AG10803 (cell line): ENCODE data around the gene ARMCX6.

ENCODE experiments used
- DNase-seq: peaks from one replicate; pipeline ENCODE4 v3.0.0; 2010; ENCODE audit warnings: low read depth
- H3K4me3 ChIP-seq: 2 replicates; pipeline ENCODE4 v1.5.1; 2011; ENCODE audit warnings: mild to moderate bottlenecking, low read length, control low read depth
- TF ChIP-seq, protein P1 (sequence below): conservative IDR thresholded peaks from 2 replicates; pipeline ENCODE4 v1.5.1; 2011; ENCODE audit warnings: mild to moderate bottlenecking, low read length, control low read depth, inconsistent platforms

The ARMCX6 gene

DNA sequence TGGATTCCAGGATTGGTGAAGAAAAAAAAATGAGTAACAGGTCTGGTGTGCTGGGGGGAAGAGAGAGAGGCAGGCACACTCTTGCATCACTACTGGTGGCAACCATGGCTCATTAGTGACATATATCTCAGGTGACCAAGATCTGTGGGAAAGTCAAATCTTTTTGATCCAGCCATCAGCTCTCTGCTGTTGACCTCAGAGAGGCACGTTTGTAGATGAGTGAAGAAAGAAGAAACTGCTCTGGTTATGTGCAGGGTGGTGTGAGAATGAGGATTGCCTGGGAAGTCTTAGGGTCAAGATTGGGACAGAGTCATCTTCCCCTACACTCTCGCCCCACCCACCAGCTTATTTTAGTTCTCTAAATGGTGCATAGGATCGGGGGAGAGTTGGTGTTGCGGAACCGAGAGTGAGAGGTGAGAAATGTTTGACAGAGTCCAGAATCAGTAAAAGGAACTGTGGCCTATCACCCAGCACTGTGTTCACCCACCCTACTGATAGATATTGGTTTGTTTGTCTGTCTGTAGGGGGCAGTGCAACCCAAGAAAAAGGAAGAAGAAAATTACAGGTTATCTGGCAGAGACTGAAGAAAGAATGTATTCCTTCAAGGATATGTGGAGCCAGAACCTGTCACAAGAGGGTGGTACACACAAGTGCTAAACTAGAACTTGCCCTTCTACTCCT is 21.9 kb downstream of the ARMCX6 start:
- TF ChIP-seq, protein P1, sequence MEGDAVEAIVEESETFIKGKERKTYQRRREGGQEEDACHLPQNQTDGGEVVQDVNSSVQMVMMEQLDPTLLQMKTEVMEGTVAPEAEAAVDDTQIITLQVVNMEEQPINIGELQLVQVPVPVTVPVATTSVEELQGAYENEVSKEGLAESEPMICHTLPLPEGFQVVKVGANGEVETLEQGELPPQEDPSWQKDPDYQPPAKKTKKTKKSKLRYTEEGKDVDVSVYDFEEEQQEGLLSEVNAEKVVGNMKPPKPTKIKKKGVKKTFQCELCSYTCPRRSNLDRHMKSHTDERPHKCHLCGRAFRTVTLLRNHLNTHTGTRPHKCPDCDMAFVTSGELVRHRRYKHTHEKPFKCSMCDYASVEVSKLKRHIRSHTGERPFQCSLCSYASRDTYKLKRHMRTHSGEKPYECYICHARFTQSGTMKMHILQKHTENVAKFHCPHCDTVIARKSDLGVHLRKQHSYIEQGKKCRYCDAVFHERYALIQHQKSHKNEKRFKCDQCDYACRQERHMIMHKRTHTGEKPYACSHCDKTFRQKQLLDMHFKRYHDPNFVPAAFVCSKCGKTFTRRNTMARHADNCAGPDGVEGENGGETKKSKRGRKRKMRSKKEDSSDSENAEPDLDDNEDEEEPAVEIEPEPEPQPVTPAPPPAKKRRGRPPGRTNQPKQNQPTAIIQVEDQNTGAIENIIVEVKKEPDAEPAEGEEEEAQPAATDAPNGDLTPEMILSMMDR, result peak; percentile 65
- peak; percentile 79 for DNase-seq
- H3K4me3 ChIP-seq, result no peak overlapping the region
